Lower leg skin (tissue), 3 donors: ENCODE measurements around the gene GABARAPL1.

Source experiments
- CTCF ChIP-seq, 3 donors: fragments of 450-650 bp; IDR thresholded peaks; one replicate each; pipeline ENCODE4 v1.5.1; 2016; ENCODE audit warnings: antibody characterized with exemption in 3 of 3, mild to moderate bottlenecking in 3 of 3, moderate library complexity in 2 of 3
- POLR2A ChIP-seq, 2 donors: fragments of 450-650 bp; IDR thresholded peaks; one replicate each; pipeline ENCODE4 v1.6.1; 2016 to 2017; ENCODE audit warnings: antibody characterized with exemption in 2 of 2, mild to moderate bottlenecking in 1 of 2, moderate library complexity in 1 of 2

GRCh38 chr12:10213168-10214135 lies 775 bp downstream of the GABARAPL1 start:
- no peak for TF ChIP-seq CTCF (IDR thresholded peaks at IDR 0.05)
- TF ChIP-seq POLR2A (IDR thresholded peaks at IDR 0.05): peak in 1 of 2 donors; percentile 43
